Measurements from ENCODE around the gene NFATC2.

DNA sequence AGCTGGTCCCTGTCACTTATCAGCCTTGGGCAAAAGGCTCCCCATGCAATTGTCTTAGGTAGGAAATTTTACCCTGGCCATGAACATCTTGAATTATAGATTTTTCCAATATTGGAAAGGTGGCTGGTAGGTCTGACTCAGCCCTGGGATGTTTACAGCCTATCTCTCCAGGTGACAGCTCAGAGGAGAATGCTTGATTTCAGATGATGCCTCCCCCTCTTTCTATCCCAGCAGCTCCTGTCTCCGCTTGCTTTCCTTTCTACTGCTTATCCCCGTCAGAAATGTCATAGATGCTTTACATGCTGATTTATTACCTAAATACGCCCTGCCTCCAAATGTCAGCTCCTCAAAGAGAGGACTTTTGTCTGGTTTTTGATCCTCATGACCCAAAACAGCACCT is 109.6 kb downstream of the NFATC2 start:
- TF ChIP-seq YY1 (IDR thresholded peaks at IDR 0.05; ENCODE audit: insufficient read depth, insufficient read length) (no peak), ZNF274 (IDR thresholded peaks at IDR 0.05; ENCODE audit: low read depth, low read length) (no peak), SUZ12 (IDR thresholded peaks at IDR 0.05; ENCODE audit: extremely low read depth, insufficient read depth, insufficient read length) (no peak)

All from NT2/D1 (cell line).